GM15510 (cell line): ENCODE results near the gene CHRNA3.

Source experiments
- POLR2A ChIP-seq: IDR thresholded peaks from 3 replicates; pipeline ENCODE4 v1.6.1; 2011; ENCODE audit warnings: borderline replicate concordance; ENCODE audit not compliant: insufficient read length; ENCODE audit errors: extremely low read depth

CHRNA3 gene

GRCh38 chr15:78614021-78614420, 6.8 kb downstream of the CHRNA3 start:
- no peak for TF ChIP-seq POLR2A

DNA sequence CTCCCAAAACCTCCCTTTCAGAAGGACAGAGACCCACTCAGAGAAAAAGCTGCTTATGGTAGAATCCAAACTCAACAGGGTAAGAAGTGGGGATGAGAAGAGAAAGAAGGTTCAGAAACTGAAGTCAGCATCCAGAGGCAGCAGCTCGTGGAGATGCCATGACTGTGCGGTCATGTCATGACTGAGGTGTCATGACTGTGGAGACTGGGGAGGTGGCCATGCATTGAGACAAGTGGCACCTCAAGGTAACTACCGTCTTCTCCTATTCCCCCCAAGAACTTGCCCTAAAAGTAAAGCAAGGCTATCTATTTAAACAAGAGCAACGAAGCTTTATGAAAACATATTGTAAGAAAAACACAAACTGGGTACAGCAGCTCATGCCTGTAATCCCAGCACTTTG, 15.1 kb downstream of the CHRNA3 start:
- no peak for TF ChIP-seq POLR2A

- TF ChIP-seq POLR2A: no peak
These were observed 15.6 kb downstream of the CHRNA3 start for GRCh38 chr15:78605201-78605600.

- no peak for TF ChIP-seq POLR2A
These were observed 16.4 kb downstream of the CHRNA3 start for GRCh38 chr15:78604420-78604819.

DNA sequence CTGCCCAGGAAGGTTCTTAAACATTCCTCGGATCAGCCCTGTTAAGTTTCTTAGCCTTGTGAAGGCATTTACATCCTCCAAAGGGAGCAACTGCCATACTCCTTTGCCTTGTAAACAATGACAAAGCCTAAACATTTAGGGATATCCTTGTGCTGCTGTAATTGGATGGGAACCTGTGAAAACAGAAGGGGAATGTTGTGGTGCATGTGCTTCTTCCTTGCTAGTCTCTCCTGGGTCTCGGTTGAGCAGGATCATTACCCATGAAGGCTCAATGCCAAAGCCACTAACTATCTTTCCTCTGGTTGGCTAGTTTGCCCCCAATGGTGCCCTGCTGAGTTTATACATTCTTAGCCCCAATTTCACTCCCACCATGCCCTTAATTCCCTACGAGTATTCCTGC, 17.3 kb downstream of the CHRNA3 start:
- no peak for TF ChIP-seq POLR2A

DNA sequence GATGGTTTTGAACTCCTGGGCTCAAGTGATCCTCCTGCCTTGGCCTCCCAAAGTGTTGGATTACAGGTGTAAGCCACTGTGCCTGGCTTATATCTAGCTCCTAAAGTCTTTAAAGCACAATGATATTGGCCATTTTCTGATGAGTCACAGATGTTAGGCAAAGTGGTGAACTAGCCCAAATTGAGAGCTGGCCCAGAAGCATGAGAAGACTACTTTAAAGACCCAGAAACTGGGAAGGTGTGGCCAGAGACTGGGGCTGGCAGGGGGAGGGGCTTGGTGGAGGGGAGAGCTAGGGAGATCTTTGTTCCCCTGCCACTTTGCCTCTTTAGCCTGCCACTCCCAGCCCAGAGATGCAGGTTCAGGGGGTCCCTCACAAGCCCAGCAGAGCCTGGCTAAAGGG, 21.6 kb downstream of the CHRNA3 start:
- no peak for TF ChIP-seq POLR2A

- TF ChIP-seq POLR2A: no peak
These were observed 22.4 kb downstream of the CHRNA3 start for GRCh38 chr15:78598348-78598747.

DNA sequence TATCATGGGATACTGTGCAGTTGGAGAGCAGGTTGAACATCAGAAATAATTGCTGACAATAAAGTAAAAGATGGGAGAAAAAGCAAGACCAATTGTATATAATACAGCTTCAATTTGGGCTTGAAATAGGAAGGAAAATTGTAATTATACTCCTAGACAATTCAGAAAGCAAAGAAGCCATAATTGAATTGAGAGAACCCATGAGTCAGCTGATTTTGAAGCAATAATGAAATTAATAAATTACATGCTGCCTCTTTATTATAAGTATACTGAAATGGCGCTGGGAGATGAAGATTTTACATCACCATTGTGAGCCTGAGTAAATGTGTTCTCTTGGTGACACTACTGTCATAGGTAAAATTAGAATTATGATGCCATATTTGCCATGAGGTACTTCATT, 23.2 kb downstream of the CHRNA3 start:
- no peak for TF ChIP-seq POLR2A

GRCh38 chr15:78574944-78575343, 45.9 kb downstream of the CHRNA3 start:
- no peak for TF ChIP-seq POLR2A

GRCh38 chr15:78573416-78573815, 47.4 kb downstream of the CHRNA3 start:
- TF ChIP-seq POLR2A: no peak

DNA sequence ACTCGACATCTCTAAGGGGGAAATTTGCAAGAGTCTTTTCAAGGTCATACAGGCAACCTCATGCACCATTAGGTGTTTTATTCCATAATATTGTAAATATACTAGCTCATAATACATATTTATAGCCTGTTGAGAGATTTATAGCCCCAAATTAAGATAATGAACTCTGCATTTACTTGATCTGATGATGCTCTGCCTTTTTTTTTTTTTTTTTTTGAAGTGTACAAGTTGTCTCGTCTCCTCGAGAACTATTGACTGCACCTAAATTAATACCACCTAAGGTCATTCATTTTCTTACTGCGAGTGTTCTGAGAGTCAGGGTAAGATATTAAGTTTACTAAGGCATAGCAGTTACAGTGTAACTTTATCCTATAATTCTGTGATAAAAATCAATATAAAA, 49.4 kb downstream of the CHRNA3 start:
- no peak for TF ChIP-seq POLR2A

DNA sequence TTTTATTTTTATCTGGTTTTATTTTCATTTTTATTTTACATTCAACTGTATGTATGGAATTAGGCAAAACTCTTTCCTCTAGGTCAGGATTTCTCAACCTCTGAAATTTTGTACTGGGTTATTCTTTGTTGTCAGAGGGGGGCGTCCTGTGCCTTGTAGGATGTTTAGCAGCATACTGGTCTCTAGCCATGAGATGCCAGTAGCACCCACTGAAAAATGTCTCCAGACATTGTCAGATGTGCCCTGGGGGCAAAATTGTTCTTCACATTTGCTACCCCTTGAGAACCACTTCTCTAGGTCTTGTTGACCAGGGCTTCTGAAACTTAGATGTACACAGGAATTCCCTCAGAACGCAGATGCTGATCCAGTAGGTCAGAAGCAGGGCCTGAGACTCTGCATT, 50.1 kb downstream of the CHRNA3 start:
- no peak for TF ChIP-seq POLR2A

GRCh38 chr15:78567531-78567930, 53.3 kb downstream of the CHRNA3 start:
- no peak for TF ChIP-seq POLR2A

- no peak for TF ChIP-seq POLR2A
These were observed 54.6 kb downstream of the CHRNA3 start for GRCh38 chr15:78565951-78566774.

GRCh38 chr15:78565097-78565950, 55.5 kb downstream of the CHRNA3 start, which contains the start of gene CHRNA5:
Gene CHRNA5 (plus strand): TSS chr15:78565520. CDS start chr15:78565720, 200 bp downstream.
- TF ChIP-seq POLR2A: peak; percentile 85

DNA sequence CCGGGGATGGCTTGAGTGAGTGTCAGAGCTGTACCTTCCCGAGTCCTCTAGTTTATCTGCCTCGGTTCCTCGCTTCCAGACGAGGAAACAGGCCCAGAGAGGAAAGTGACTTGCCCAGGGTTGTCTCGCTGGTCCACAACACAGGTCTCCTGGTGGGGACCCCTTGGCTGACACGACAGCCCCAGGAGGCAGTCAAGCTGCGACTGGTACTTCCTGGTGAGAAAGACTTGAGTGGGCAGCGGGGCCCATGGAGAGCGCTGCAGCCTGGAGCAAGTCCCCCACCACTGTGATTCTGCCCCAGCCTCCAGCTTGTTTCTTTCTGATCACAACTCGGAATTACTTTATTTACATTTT, 56.1 kb downstream of the CHRNA3 start:
- no peak for TF ChIP-seq POLR2A
